Measurements from ENCODE around the gene MOB2. TPM values are rescaled to one million over a fixed set of nuclear protein-coding genes. Genes with fewer than 3 reads are reported as not detected.

MOB2 gene
- total and polyA plus RNA-seq, 8 donors = 13.7 to 30.4 (median 18.2) TPM

DNA sequence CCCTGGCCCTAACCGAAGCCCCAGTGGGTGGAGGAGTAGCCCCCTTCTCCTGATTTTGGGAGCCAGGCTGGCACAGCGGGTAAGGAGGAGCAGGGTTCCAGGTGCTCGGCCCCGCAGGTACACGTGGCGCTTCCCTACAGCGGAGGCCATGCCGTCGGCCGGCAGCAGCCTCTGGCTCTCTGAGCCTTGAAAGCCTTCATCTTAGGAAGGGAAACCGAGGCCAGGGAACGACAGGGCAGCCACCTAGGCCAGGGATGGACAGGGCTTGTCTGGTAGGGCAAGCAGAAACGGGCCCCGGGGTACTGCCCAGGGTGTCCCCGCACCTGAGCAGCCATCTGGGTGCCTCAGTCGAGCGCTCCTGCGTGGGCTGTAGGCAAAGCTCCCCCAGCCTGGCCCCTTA, 28.7 kb downstream of the MOB2 start:
- ATAC-seq (no peak), FAIRE-seq (no peak), DNase-seq (peak in 1 of 6 donors; percentile 73)
- H3K4me1 ChIP-seq = no peaks in the 10 kb centered on the region
- no peak overlapping the region for H3K27ac ChIP-seq
- intact Hi-C loops (cut with DNase I) = no loop called here
- H3K4me3 ChIP-seq = no peak overlapping the region
- no peaks in the 10 kb centered on the region for H3K27me3 ChIP-seq
- H3K36me3 ChIP-seq = peaks cover 0 to 10% (median 0%) of the 10 kb centered on the region in 3 donors
- H3K9me3 ChIP-seq = no peaks in the 10 kb centered on the region
- WGBS, 2 donors = 91 to 94% methylated on average over 15 to 18 of the region's 18 CpGs
- TF ChIP-seq, protein P1, sequence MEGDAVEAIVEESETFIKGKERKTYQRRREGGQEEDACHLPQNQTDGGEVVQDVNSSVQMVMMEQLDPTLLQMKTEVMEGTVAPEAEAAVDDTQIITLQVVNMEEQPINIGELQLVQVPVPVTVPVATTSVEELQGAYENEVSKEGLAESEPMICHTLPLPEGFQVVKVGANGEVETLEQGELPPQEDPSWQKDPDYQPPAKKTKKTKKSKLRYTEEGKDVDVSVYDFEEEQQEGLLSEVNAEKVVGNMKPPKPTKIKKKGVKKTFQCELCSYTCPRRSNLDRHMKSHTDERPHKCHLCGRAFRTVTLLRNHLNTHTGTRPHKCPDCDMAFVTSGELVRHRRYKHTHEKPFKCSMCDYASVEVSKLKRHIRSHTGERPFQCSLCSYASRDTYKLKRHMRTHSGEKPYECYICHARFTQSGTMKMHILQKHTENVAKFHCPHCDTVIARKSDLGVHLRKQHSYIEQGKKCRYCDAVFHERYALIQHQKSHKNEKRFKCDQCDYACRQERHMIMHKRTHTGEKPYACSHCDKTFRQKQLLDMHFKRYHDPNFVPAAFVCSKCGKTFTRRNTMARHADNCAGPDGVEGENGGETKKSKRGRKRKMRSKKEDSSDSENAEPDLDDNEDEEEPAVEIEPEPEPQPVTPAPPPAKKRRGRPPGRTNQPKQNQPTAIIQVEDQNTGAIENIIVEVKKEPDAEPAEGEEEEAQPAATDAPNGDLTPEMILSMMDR (IDR thresholded peaks at IDR 0.05) = no peak

DNA sequence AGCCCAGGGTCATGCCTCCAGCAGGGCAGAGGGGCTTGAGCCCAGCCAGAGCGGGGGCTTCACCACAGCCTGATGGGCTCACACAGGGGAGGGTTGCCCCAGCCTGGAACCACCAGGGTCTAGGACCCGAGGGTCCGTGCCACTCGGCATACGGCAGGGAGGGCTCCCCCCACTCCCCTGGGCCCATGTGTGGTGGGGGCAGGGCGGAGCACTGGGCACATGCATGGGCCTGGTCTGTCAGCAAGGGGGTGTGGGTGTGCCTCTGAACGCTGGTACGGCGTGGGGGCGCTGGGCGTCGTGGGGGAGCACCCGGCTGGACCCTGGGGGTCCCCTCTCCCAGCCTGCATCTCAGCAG, 29.3 kb downstream of the MOB2 start:
- intact Hi-C loops (cut with DNase I) = no loop called here
- Histone ChIP-seq H3K9me3 (no peaks in the 10 kb centered on the region), H3K27ac (no peak overlapping the region), H3K4me1 (no peaks in the 10 kb centered on the region), H3K4me3 (no peak overlapping the region), H3K27me3 (no peaks in the 10 kb centered on the region), H3K36me3 (peaks cover 0 to 10% (median 0%) of the 10 kb centered on the region in 3 donors)
- DNase-seq (peak in 1 of 6 donors; percentile 83), FAIRE-seq (no peak), ATAC-seq (no peak)
- 85 to 92% methylated on average over 13 of the region's 13 CpGs for WGBS, 2 donors
- TF ChIP-seq, protein P1 (IDR thresholded peaks at IDR 0.05) = no peak

DNA sequence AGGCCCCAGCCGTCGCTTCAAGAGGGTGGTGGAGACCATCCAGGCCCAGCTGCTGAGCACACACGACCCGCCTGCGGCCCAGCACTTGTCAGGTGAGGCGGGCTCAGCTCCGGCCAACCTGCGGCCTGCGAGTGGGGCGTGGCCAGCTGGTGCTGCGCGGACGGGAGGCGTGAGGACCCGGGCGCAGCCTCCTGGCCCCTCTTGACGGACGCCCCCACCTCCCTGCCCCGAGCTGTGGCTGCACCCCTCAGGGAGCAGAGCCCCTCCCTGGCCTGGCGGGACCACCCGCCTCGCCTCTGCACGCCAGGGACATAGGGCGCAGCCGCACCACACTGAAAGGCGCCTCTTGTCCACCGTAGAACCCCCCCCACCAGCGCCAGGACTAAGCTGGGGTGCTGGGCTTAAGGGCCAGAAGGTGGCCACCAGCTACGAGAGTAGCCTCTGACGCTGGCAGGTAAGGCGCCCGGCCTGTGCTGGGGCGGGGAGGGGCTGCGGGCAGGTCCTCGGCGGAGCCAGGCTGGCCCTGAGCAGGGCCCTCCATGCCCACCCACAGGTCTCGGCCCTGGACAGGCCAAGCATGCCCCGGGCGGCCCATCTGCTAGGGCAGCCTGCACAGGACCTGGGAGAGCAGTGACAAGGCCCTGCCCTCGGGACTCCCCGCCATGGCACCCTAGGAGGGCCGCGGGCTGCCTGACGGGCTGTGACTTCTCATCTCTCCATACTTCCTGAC, 29.8 kb downstream of the MOB2 start:
- peaks cover 0 to 10% (median 0%) of the 10 kb centered on the region in 3 donors for H3K36me3 ChIP-seq
- intact Hi-C loops (cut with DNase I) = no loop called here
- no peaks in the 10 kb centered on the region for H3K4me1 ChIP-seq
- FAIRE-seq (no peak), DNase-seq (peak in 1 of 6 donors; percentile 81), ATAC-seq (no peak)
- H3K27ac ChIP-seq = no peak overlapping the region
- H3K27me3 ChIP-seq = no peaks in the 10 kb centered on the region
- no peaks in the 10 kb centered on the region for H3K9me3 ChIP-seq
- 88 to 90% methylated on average over 41 to 44 of the region's 44 CpGs for WGBS, 2 donors
- TF ChIP-seq, protein P1 (IDR thresholded peaks at IDR 0.05) = no peak
- no peak overlapping the region for H3K4me3 ChIP-seq

DNA sequence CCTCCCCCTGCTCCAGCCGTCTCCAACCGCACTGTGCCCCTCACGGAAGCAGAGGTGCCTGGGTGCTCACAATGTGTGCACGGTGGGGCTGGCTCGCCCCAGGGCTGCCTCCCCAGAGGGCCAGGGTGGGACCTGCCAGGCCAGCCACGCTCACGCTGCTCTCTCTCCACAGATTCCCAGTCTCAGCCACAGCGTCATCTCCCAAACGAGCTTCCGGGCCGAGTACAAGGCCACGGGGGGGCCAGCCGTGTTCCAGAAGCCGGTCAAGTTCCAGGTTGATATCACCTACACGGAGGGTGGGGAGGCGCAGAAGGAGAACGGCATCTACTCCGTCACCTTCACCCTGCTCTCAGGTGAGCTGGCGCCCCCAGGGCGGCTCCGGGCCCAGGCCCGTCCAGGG, 30.4 kb downstream of the MOB2 start:
- 55 to 65% methylated on average over 21 to 22 of the region's 22 CpGs for WGBS, 2 donors

DNA sequence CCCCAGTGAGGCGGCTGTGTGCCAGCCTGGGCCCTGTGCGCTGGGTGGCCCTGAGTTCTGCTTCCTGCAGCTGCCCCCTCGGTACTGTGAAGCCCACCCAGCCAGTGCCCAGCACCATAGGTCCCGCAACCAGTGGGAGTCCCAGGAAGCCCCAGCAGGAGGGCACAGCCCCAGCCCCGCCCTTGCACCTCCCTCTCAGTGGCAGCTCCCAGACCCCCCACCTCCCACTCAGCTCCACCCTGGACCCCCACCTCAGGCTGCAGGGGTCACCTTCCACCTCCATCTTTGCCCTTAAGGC, 30.9 kb downstream of the MOB2 start:
- H3K27me3 ChIP-seq = no peaks in the 10 kb centered on the region
- TF ChIP-seq, protein P1 (IDR thresholded peaks at IDR 0.05) = no peak
- H3K36me3 ChIP-seq = peaks cover 0 to 20% (median 0%) of the 10 kb centered on the region in 3 donors
- DNase-seq (no peak), FAIRE-seq (no peak), ATAC-seq (no peak)
- H3K27ac ChIP-seq = no peak overlapping the region
- 76 to 88% methylated on average over 5 of the region's 5 CpGs for WGBS, 2 donors
- H3K4me3 ChIP-seq = no peak overlapping the region
- intact Hi-C loops (cut with DNase I) = no loop called here
- H3K4me1 ChIP-seq = no peaks in the 10 kb centered on the region
- no peaks in the 10 kb centered on the region for H3K9me3 ChIP-seq

More for the DNA sequence above, 30.4 kb downstream of the MOB2 start:
- H3K4me3 ChIP-seq = no peak overlapping the region
- intact Hi-C loops (cut with DNase I) = no loop called here
- ATAC-seq = peak in 1 of 4 donors; percentile 2
- no peaks in the 10 kb centered on the region for H3K27me3 ChIP-seq
- H3K27ac ChIP-seq = no peak overlapping the region
- TF ChIP-seq, protein P1 (IDR thresholded peaks at IDR 0.05) = no peak
- H3K9me3 ChIP-seq = no peaks in the 10 kb centered on the region
- no peaks in the 10 kb centered on the region for H3K4me1 ChIP-seq
- FAIRE-seq = no peak
- peaks cover 0 to 16% (median 0%) of the 10 kb centered on the region in 3 donors for H3K36me3 ChIP-seq
- DNase-seq = no peak

Data from pancreas (tissue), 10 donors.